Fibroblast of skin of right quadriceps (primary cell): ENCODE measurements around the gene GLI3.

Experiments
- DNase-seq: peaks from one replicate; pipeline ENCODE4 v3.0.0-alpha.2; 2013

The GLI3 gene

GRCh38 chr7:41964849-41965745, 271.9 kb downstream of the GLI3 start:
- no peak for DNase-seq

- DNase-seq: no peak
Measured at GRCh38 chr7:41964183-41964753, 272.7 kb downstream of the GLI3 start.

DNA sequence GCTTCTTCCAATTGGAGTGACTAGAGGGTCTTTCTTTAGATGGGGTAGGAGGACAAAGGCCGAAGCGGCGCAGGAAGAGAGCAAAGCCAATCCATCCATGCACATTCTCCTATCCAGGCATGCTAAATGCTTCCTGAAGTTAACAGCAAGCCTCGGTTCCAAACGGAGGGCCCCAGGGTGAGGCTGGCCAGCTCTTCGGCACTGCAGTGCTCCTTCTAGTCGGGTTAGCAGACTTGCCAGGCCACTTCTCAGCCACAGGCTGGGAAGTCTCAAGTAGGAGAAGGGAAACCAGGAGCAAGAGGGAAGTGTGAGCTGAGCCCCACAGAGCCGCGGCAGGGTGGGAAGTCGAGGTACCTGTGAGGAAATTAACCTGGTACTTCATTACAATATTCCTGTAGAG, 280.3 kb downstream of the GLI3 start:
- DNase-seq: no peak

DNA sequence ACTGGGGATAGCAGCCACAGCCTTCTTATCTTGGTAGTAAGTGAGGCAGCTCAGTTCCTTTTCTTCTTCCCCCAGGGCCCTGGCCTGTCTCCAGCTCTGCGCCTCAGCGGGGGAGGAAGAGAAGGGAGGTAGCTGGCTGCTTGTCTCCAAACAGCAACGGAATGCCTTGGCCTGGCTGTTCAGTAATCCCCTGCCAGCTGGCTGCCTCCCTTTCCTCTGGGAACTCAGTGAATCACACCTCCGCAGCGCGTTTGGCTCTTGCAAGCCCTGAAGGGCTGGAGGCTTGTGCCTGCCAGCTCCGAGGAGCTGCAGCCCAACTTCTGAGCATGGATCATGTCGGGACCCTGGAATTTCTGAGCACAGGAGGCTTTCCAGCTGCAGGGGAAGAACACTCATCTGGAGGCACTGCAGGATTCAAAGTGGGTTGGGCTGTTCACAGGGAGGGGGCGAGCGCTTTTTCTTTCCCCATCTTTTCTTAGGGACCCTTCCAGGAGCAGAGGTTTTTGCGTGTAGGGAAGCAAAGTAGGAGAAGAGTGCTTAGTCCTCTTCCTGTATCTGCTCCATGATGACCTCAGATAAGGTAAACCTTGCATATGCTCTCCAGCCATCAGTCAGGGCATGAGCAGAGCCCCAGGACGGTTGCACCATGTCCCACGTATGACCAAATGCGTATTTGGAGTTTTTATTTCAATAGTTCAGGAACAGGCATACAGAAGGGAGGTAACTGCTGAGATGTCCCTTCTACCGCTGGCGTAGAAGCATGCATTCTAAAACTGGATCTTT, 280.9 kb downstream of the GLI3 start:
- peak; percentile 99 for DNase-seq

GRCh38 chr7:41955451-41955850, 281.6 kb downstream of the GLI3 start:
- DNase-seq: no peak

DNA sequence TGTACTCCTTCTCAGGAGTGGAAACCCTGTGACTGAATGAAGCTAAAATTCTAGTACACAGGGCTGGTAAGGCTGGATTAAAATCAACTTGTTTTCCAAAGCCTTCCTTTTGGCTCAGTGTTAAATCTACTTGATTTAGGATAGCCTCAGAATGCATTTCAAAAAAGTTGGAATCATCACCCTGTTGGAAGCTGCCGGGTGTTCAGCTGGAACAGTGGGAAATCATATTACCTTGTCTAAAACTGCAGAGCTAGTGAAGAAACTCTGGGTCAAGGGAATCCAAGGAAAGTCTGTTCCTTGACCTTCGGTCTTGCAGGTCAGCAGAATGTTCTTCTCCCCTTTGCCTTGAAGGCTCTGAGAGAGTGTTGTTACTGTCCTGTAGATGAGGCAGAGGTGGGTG, 282.0 kb downstream of the GLI3 start:
- no peak for DNase-seq

- no peak for DNase-seq
Measured at GRCh38 chr7:41948503-41948902, 288.5 kb downstream of the GLI3 start.

- peak; percentile 71 for DNase-seq
Measured at GRCh38 chr7:41943094-41943577, 293.9 kb downstream of the GLI3 start.

DNA sequence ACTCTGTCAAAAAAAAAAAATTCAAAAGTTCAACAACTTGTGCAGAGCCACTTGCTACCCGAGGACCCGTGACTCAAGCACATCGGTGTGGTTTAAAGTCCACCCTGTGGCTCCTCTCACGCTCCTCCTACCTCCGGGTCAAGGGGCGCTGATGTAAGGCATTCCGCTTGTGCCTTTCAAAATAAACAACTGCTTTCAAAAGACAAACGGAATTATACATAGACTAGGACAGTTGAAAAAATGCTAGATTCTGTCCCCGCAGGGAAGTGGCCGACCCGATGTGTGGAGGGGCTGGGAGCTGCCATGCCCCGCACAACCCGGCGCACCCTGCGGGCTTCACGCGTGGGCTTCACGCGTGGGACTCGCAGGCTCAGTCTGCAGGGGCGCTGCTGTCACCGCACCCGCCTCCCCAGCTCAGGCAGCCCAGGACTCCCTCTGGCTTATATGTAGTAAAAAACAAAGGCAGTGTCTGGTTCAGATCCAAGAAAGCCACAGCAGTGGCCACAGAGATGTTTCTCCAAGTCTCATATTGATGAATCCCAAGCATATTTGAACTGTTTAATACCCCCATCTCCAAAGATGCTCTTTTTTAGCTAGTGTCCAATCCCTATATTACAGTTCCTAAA, 294.4 kb downstream of the GLI3 start:
- DNase-seq: no peak

DNA sequence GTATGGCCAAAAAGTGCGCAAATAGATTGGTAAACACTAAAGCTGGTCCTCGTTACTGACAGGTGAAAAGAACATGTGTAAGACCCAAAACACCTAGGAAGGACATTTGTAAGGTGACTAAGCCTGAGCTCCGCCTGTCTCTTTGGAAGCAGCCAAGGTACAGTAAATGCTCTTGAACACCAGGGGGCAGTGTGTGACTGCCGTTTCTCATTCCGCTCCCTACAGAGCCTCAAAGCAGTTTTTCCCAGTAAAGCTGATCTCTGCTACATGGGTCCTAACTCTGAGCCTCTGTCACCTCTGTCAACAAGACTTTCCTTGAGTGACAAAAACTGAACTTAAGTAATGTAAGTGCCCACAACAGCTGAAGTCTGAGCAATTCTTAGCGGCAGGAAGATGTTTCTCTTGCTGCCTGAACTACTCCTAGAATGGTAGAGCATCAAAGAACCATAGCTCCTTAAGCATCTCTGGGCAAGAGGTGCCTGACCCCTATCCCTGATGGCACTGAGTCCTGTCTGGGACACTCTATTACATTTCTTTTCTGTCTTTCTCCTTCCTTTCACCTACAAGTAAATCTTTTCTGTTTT, 296.2 kb downstream of the GLI3 start:
- DNase-seq: peak; percentile 74

DNA sequence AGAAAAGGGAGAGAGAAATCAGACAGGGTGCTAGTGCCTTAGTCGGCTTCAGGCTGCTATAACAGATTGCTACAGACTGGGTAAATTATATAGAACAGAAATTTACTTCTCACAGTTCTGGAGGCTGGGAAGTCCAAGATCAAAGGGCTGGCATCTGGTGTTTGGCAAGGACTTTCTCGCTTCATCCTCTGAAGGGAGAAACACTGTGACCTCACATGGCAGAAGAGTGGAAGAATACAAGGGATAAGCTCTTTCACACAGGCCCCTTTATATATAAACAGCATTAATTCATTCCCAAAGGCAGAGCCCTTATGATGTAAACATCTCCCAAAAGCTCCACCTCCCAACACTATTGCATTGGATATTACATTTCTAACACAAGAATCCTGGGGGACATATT, 298.6 kb downstream of the GLI3 start:
- DNase-seq: no peak

DNA sequence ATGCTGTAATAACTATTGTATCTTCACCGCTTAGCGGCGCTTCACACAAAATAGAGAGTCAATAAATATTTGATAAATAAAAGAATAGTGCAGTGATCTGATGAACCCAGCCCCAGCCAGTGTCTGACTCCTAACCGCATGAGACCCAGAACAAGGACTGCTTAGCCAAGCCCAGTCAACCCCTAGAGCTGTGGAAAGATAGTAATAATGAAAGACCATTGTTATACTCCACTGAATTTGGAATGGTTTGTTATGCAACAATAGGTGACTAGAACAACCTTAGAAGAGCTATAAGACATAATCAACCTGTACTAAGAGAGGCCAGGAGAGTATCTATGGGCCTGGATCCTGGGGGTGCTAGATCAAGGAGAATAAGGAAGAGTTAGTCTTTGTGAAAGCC, 303.6 kb downstream of the GLI3 start:
- no peak for DNase-seq

DNA sequence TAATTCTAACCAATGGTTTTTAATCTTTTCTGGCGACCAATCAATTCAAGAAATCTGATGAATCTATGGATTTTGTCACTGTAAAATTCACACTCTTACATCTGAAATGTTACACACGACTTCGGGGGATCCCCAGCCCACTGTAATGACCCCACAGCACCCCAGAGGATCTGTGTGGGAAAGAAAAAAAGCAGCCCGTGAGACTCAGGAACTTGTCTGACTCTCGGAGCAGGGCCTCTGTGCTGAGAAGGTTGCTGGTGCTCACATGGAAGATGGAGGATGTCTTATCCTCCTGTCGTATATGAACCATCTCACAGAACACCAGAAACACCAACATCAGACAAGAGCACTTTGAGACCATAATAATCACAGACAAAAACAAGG, 305.8 kb downstream of the GLI3 start:
- no peak for DNase-seq

GRCh38 chr7:41930538-41931262, 306.3 kb downstream of the GLI3 start:
- peak; percentile 74 for DNase-seq

GRCh38 chr7:41928781-41929180, 308.2 kb downstream of the GLI3 start:
- peak; percentile 60 for DNase-seq

DNA sequence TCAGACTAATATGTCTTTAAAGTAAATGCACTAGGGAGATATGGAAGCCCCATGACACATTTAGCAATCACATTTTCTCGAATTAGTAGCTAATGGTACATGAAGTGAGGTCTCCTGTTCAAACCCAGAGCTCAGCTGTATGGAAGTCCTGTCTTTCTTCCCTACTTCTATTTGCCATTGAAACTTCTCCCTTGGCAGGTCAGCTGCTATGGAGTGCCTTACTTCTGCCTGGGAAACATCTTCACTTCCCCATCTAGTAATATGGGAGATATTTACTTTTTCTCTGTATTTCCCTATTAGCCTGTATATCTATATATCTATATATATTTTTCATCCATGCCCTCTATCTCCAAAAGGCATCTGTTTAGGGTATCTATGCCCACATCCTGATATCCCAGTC, 308.8 kb downstream of the GLI3 start:
- DNase-seq: no peak

DNA sequence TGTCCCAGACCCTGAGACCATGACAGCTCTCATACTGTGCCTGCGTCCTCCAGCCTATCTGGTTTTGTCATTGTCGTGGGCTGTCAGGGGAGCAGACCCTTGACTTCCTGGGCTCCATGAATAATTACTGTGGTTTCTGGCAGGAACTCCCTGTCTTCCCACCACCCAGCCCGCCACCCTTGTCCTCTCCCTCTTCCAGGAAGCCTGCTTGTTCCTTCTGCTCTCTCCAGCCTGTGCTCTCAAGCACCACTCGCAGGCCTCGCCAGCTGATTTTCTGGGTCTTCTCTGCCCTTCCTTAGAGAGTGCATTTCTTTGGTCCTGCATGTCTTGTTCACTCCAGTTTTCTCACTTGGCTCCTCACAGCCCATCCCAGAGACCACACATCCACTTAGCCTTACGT, 309.6 kb downstream of the GLI3 start:
- no peak for DNase-seq

GRCh38 chr7:41925946-41926345, 311.1 kb downstream of the GLI3 start:
- no peak for DNase-seq

DNA sequence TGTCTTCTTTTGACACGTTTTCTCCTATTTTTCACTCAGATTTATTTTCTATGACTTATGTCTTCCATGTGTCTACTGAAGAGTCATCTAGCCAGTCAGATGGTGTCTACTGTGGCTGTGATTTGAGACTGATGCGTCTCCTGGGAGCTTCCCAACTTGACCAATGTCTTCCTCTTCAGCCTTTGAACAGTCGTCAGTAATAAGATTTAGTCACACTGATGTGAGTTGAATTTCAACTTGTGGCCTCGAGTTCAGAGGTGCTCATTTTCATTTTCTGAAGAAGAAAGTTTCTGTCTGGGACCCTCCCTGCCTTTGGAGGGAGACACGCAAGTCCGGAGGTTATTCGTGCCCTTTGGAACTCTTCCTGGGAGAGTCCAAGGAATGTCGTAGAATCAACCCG, 312.2 kb downstream of the GLI3 start:
- DNase-seq: no peak

DNA sequence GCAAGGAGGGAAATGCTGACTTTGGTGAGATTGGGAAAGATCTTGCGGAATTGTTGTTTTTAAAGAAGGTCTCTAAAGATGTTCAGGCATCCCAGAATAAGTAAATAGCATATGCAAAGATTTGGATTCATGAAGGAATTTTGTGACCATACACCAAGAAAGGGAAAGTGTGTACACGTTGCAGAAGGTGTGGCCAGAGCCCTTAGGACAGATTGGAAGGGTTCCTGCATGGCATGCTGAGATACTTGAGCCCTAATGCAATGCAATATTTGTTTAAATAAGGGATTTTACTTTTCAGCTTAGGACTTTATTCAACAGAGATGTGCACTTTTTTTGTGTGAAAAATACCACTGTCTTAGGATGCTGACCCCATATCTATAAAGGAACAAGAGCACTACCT, 314.6 kb downstream of the GLI3 start:
- DNase-seq: no peak

DNA sequence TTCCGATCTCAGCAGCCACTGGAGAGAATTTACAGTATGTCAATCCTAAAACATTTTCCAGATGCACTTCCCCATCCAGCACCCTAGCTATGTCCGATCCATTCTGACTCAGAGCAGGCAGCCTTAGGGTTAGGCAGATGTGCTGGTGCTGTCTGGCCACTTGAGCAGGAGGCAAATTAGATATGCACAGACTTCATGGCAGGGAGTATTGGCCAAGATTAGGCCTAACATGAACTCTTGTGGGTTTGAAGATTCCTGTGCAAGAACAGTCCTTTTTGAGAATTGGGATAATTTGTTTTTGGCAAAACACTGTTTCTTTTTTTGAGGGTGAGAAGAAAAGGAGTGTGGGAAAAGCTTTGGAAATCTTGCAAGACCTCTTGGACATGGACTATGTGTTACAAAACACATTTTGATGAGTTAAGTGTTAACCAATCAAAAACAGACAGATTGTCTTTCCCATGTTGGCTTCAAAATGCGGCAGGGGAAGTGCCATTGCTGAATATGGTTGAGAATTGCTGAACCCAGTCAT, 315.5 kb downstream of the GLI3 start:
- DNase-seq: peak; percentile 49

- DNase-seq: peak; percentile 84
Measured at GRCh38 chr7:41918597-41918996, 318.4 kb downstream of the GLI3 start.
